GM12878 (cell line): Measurements from ENCODE around the gene BTG4. TPM values are rescaled to one million over a fixed set of nuclear protein-coding genes. Genes with fewer than 3 reads are reported as not detected.

Experiments
- ATAC-seq: fragments of 200-7000 bp; cut with Tn5 transposase; 3 replicates; pipeline ENCODE4 v1.9.1; 2020; ENCODE audit warnings: mild to moderate bottlenecking, moderate library complexity
- BruUV-seq: library from RNA; stranded (reverse); fragments of 400-500 nt; replicated peaks from 2 replicates; lab custom pipeline; 2021; lab: Mats Ljungman, UMichigan
- CTCF ChIA-PET: fragments of 300-600 bp; sonication (Branson Sonifier 250); formaldehyde crosslinking; extraction: SDS; loops from one replicate; lab custom pipeline; 2021; ENCODE audit warnings: inconsistent platforms; lab: Yijun Ruan, JAX
- POLR2A ChIA-PET: fragments of 350-600 bp; formaldehyde crosslinking; extraction: SDS; loops from one replicate; lab custom pipeline; 2021; ENCODE audit warnings: inconsistent platforms; lab: Charles Lee
- RAD21 ChIA-PET: fragments of 300-600 bp; sonication (Branson Sonifier 250); formaldehyde crosslinking; loops from one replicate; lab custom pipeline; 2023; ENCODE audit warnings: antibody characterized with exemption; ENCODE audit not compliant: unreplicated experiment; lab: Charles Lee
- SMC1A ChIA-PET: fragments of 300-600 bp; sonication (Branson Sonifier 250); formaldehyde crosslinking; loops from one replicate; lab custom pipeline; 2023; ENCODE audit not compliant: unreplicated experiment, uncharacterized antibody; lab: Charles Lee
- DNase-seq: peaks from one replicate; pipeline ENCODE4 v3.0.0-alpha.2; 2011; ENCODE audit warnings: low read depth, low spot score
- FAIRE-seq: peaks from 3 replicates; lab custom pipeline; 2011; peaks lifted over from hg19 to GRCh38; lab: Jason Lieb, UNC
- H2AFZ ChIP-seq: 2 replicates; pipeline ENCODE4 v1.6.0; 2011; ENCODE audit warnings: low read depth, low read length, control low read depth; ENCODE audit not compliant: control insufficient read depth
- H3K27ac ChIP-seq: 2 replicates; pipeline ENCODE4 v1.5.1; 2011; ENCODE audit warnings: control low read depth; ENCODE audit not compliant: control insufficient read depth, insufficient read depth
- H3K27me3 ChIP-seq, 2 experiments: replicated peaks in 1 of 2; 2 replicates each; pipeline versions ENCODE4 v1.6.0 to v1.6.1; 2011; ENCODE audit warnings: low read length in 1 of 2; ENCODE audit not compliant: control insufficient read depth in 2 of 2, insufficient read depth in 2 of 2
- H3K36me3 ChIP-seq, 2 experiments: 2 replicates each; pipeline ENCODE4 v1.5.1; 2011; ENCODE audit warnings: low read length in 1 of 2; ENCODE audit not compliant: control insufficient read depth in 2 of 2, insufficient read depth in 2 of 2
- H3K4me1 ChIP-seq: 2 replicates; pipeline ENCODE4 v1.6.1; 2011; ENCODE audit warnings: mild to moderate bottlenecking, low read length, moderate library complexity, mixed read lengths; ENCODE audit not compliant: control insufficient read depth, insufficient read depth
- H3K4me2 ChIP-seq: 2 replicates; pipeline ENCODE4 v1.6.0; 2011; ENCODE audit warnings: control low read depth; ENCODE audit not compliant: control insufficient read depth, insufficient read depth
- H3K4me3 ChIP-seq: fragments of 200-600 bp; sonication (generic); 2 replicates; pipeline ENCODE4 v1.5.1; 2016
- H3K79me2 ChIP-seq: 2 replicates; pipeline ENCODE4 v1.6.0; 2011; ENCODE audit warnings: low read length; ENCODE audit not compliant: control insufficient read depth, insufficient read depth
- H3K9ac ChIP-seq: 2 replicates; pipeline ENCODE4 v1.8.0; 2011; ENCODE audit warnings: low read length, control low read depth, mixed read lengths; ENCODE audit not compliant: control insufficient read depth, insufficient read depth
- H3K9me3 ChIP-seq: replicated peaks from 3 replicates; pipeline ENCODE4 v1.5.1; 2011; ENCODE audit warnings: mild to moderate bottlenecking, low read length; ENCODE audit not compliant: control insufficient read depth, insufficient read depth
- H4K20me1 ChIP-seq: 2 replicates; pipeline ENCODE4 v1.6.0; 2011; ENCODE audit not compliant: control insufficient read depth, insufficient read depth
- HDGF ChIP-seq: fragments of 450-650 bp; IDR thresholded peaks from 2 replicates; pipeline ENCODE4 v1.6.1; 2016; ENCODE audit warnings: antibody characterized with exemption
- KLF5 ChIP-seq: fragments of 450-650 bp; IDR thresholded peaks from 2 replicates; pipeline ENCODE4 v1.6.1; 2014; ENCODE audit warnings: mild to moderate bottlenecking; ENCODE audit not compliant: partially characterized antibody
- MLLT1 ChIP-seq: fragments of 450-650 bp; IDR thresholded peaks from 2 replicates; pipeline ENCODE4 v1.6.1; 2016; ENCODE audit warnings: mild to moderate bottlenecking
- MYB ChIP-seq: fragments of 150-350 bp; IDR thresholded peaks from 2 replicates; pipeline ENCODE4 v1.6.1; 2014; ENCODE audit warnings: mild to moderate bottlenecking, low read depth, low read length, borderline replicate concordance
- NFIC ChIP-seq: IDR thresholded peaks from 2 replicates; pipeline ENCODE4 v1.6.1; 2012; ENCODE audit warnings: low read depth, mild to moderate bottlenecking, inconsistent platforms, low read length, moderate library complexity
- NFXL1 ChIP-seq: fragments of 450-650 bp; IDR thresholded peaks from 2 replicates; pipeline ENCODE4 v1.6.1; 2017; ENCODE audit warnings: antibody characterized with exemption, mild to moderate bottlenecking, borderline replicate concordance
- POLR2A ChIP-seq: IDR thresholded peaks from 2 replicates; pipeline ENCODE4 v1.6.1; 2011; ENCODE audit warnings: low read depth, mild to moderate bottlenecking, low read length
- RB1 ChIP-seq: fragments of 450-650 bp; formaldehyde crosslinking; IDR thresholded peaks from 2 replicates; pipeline ENCODE4 v1.6.1; 2017; ENCODE audit warnings: mild to moderate bottlenecking, borderline replicate concordance
- SMAD1 ChIP-seq: fragments of 450-650 bp; IDR thresholded peaks from 2 replicates; pipeline ENCODE4 v1.6.1; 2018; ENCODE audit warnings: mild to moderate bottlenecking, low read depth; ENCODE audit not compliant: partially characterized antibody
- ZNF687 ChIP-seq: fragments of 450-650 bp; IDR thresholded peaks from 2 replicates; pipeline ENCODE4 v1.6.1; 2017; ENCODE audit warnings: mild to moderate bottlenecking, moderate library complexity
- WGBS: methylation state at CpG from one replicate; pipeline ENCODE4 v1.1.6; 2016; ENCODE audit warnings: low lambda C conversion rate; ENCODE audit not compliant: insufficient replicate concordance, insufficient coverage; ENCODE audit errors: missing lambda C conversion rate; 5-methylcytosine and 5-hydroxymethylcytosine counted together
- in situ Hi-C: fragments of 300-500 bp; cut with MboI; formaldehyde crosslinking; loops from 9 replicates; pipeline ENCODE4 v1.14.3; 2018; ENCODE audit warnings: mixed read lengths
- intact Hi-C: fragments of 100-400 bp; cut with micrococcal nuclease; formaldehyde crosslinking; loops from one replicate; pipeline ENCODE4 v1.14.2; 2022; ENCODE audit not compliant: unreplicated experiment
- polyA plus RNA-seq, 11 experiments: library from polyadenylated mRNA; depleted of rRNA in 4 of 11; unstranded in 6 of 11; stranded (reverse) in 5 of 11; fragments of >200 nt; fragmentation: Nextera tagmentation in 4 of 11; fragmentation: Illumina TruSeq in 1 of 11; extraction: Ambion mirVana in 4 of 11; extraction: Trizol in 1 of 11; gene quantifications; 1 replicate in 1 of 11; 2 replicates in 10 of 11; pipeline versions ENCODE4 v1.2.1 to v1.2.3, GENCODE V29; 2011 to 2016; ENCODE audit warnings: inconsistent platforms in 2 of 11, missing spikeins in 2 of 11, low read depth in 1 of 11
- total RNA-seq, 4 experiments: library from RNA; depleted of rRNA in 3 of 4; stranded (reverse); fragments of >200 nt in 3 of 4; fragmentation: Illumina TruSeq in 1 of 4; extraction: Trizol in 1 of 4; gene quantifications; 2 replicates each; pipeline versions ENCODE4 v1.2.1 to v1.2.3, GENCODE V29; 2013 to 2021

The BTG4 gene
- total and polyA plus RNA-seq, 10 of the 15 experiments (the other 5 are each of a cell fraction or from before 2014, with no cell fraction given) = 0.14 TPM; not detected in 9

- ChIA-PET CTCF (no interaction called here), SMC1A (interaction anchor here (0.7 to 1.8 kb wide), 3 partner anchors 15 to 24 kb away, joined by 3 to 4 read pairs (median 3); no protein-coding TSS in a partner anchor), POLR2A (interaction anchor here (0.9 kb wide), 1 partner anchor 10 kb away, joined by 3 read pairs; no protein-coding TSS in a partner anchor), RAD21 (no interaction called here)
- in situ Hi-C loops = no loop called here
- Histone ChIP-seq H3K9ac (no peak overlapping the region), H3K27me3 (peaks cover 7 to 34% of the 10 kb centered on the region in 2 experiments), H3K27ac (no peak overlapping the region), H2AFZ (no peak overlapping the region), H3K4me1 (peaks cover 3% of the 10 kb centered on the region; the same call in 1 of the 2 replicates), H3K9me3 (no peaks in the 10 kb centered on the region; the same call in 2 of the 3 replicates), H3K4me3 (no peak overlapping the region), H4K20me1 (no peaks in the 10 kb centered on the region; the same call in 1 of the 2 replicates), H3K4me2 (no peak overlapping the region), H3K79me2 (no peaks in the 10 kb centered on the region), H3K36me3 (no peaks in the 10 kb centered on the region)
- no peak for ATAC-seq
- BruUV-seq = no TSS peak
- FAIRE-seq = no peak
- WGBS = 56% methylated on average over 9 of the region's 9 CpGs
- TF ChIP-seq POLR2A (no peak), MLLT1 (no peak), NFIC (no peak), NFXL1 (no peak), ZNF687 (no peak), SMAD1 (no peak), RB1 (no peak), HDGF (no peak), KLF5 (no peak), MYB (no peak)
- intact Hi-C loops = no loop called here
- no peak for DNase-seq
Measured at GRCh38 chr11:111539426-111540113, 27.4 kb upstream of the BTG4 start.
